DOHH2 (cell line): ENCODE data around the gene SLC39A11.

Source experiments
- EZH2phosphoT487 ChIP-seq: fragments of 200-600 bp; sonication (generic); IDR thresholded peaks from 2 replicates; pipeline ENCODE4 v1.6.1; 2017; ENCODE audit warnings: borderline replicate concordance, mild to moderate bottlenecking, antibody characterized with exemption, low read length, moderate library complexity, mixed read lengths
- TF ChIP-seq, protein P1 (sequence below): fragments of 200-600 bp; sonication (generic); IDR thresholded peaks from one replicate; pipeline ENCODE4 v1.5.1; 2014; ENCODE audit warnings: antibody characterized with exemption, mild to moderate bottlenecking, low read depth, low read length; ENCODE audit not compliant: poor library complexity, severe bottlenecking

DNA sequence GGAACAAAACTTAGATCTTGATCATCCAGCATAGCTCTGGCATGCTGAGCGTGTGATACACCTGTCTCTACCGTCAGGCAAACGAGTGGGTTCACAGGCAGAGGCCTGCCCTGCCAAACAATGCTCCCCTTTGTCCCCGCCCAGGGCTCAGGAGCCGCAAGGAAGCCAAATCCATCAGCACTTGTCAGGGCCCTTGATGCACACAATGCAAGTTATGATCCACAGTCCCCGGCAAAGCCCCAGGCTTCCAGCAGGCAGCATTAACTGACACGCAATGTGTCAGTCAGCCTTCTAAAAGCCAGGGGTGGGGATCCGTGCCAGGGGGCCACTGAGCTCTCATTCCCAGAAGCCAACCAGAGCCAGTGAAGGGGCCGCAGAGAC is 460.9 kb downstream of the SLC39A11 start:
- TF ChIP-seq, protein P1, sequence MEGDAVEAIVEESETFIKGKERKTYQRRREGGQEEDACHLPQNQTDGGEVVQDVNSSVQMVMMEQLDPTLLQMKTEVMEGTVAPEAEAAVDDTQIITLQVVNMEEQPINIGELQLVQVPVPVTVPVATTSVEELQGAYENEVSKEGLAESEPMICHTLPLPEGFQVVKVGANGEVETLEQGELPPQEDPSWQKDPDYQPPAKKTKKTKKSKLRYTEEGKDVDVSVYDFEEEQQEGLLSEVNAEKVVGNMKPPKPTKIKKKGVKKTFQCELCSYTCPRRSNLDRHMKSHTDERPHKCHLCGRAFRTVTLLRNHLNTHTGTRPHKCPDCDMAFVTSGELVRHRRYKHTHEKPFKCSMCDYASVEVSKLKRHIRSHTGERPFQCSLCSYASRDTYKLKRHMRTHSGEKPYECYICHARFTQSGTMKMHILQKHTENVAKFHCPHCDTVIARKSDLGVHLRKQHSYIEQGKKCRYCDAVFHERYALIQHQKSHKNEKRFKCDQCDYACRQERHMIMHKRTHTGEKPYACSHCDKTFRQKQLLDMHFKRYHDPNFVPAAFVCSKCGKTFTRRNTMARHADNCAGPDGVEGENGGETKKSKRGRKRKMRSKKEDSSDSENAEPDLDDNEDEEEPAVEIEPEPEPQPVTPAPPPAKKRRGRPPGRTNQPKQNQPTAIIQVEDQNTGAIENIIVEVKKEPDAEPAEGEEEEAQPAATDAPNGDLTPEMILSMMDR = no peak
- no peak for TF ChIP-seq EZH2phosphoT487
